Endothelial cell (in vitro differentiated cells): ENCODE measurements around the gene CASZ1. TPM values are rescaled to one million over a fixed set of nuclear protein-coding genes. Genes with fewer than 3 reads are reported as not detected.

Source experiments
- DNase-seq: peaks from one replicate; pipeline ENCODE4 v3.0.0; 2021; ENCODE audit warnings: low spot score
- H3K27ac Mint-ChIP-seq: one replicate; pipeline ENCODE4 v1.8.0; 2021; ENCODE audit warnings: mixed read lengths, inconsistent platforms; ENCODE audit not compliant: unreplicated experiment
- H3K27me3 Mint-ChIP-seq: one replicate; pipeline ENCODE4 v1.8.0; 2021; ENCODE audit warnings: mild to moderate bottlenecking, moderate library complexity, mixed read lengths, inconsistent platforms; ENCODE audit not compliant: unreplicated experiment
- H3K36me3 Mint-ChIP-seq: one replicate; pipeline ENCODE4 v1.8.0; 2021; ENCODE audit warnings: mild to moderate bottlenecking, low read depth, mixed read lengths, inconsistent platforms; ENCODE audit not compliant: unreplicated experiment
- H3K4me1 Mint-ChIP-seq: one replicate; pipeline ENCODE4 v1.8.0; 2021; ENCODE audit warnings: mild to moderate bottlenecking, mixed read lengths, inconsistent platforms; ENCODE audit not compliant: unreplicated experiment
- H3K4me3 Mint-ChIP-seq: one replicate; pipeline ENCODE4 v1.8.0; 2021; ENCODE audit warnings: mild to moderate bottlenecking, mixed read lengths, inconsistent platforms; ENCODE audit not compliant: unreplicated experiment
- H3K9me3 Mint-ChIP-seq: one replicate; pipeline ENCODE4 v1.8.0; 2021; ENCODE audit warnings: mixed read lengths, inconsistent platforms; ENCODE audit not compliant: unreplicated experiment
- CTCF ChIP-seq: fragments of 200-600 bp; sonication (generic); IDR thresholded peaks from one replicate; pipeline ENCODE4 v1.5.0; 2021; ENCODE audit warnings: antibody characterized with exemption; ENCODE audit not compliant: unreplicated experiment
- total RNA-seq: library from RNA; stranded (reverse); fragmentation: NEBNext Ultra II Directional; extraction: Animal tissue kit (Norgen Biotek cat#: 25700); gene quantifications from one replicate; pipeline ENCODE4 v1.2.1, GENCODE V29; 2021; ENCODE audit not compliant: unreplicated experiment

The CASZ1 gene
- total RNA-seq, 1 donor from 2014 or later: 6.3 TPM

GRCh38 chr1:10653370-10654125, 142.9 kb downstream of the CASZ1 start:
- peaks cover 15% of the 10 kb centered on the region for H3K27me3 Mint-ChIP-seq
- no peaks in the 10 kb centered on the region for H3K4me1 Mint-ChIP-seq
- no peak overlapping the region for H3K27ac Mint-ChIP-seq
- H3K36me3 Mint-ChIP-seq: no peaks in the 10 kb centered on the region
- H3K9me3 Mint-ChIP-seq: no peaks in the 10 kb centered on the region
- H3K4me3 Mint-ChIP-seq: no peak overlapping the region
- DNase-seq: no peak
- no peak for TF ChIP-seq CTCF

DNA sequence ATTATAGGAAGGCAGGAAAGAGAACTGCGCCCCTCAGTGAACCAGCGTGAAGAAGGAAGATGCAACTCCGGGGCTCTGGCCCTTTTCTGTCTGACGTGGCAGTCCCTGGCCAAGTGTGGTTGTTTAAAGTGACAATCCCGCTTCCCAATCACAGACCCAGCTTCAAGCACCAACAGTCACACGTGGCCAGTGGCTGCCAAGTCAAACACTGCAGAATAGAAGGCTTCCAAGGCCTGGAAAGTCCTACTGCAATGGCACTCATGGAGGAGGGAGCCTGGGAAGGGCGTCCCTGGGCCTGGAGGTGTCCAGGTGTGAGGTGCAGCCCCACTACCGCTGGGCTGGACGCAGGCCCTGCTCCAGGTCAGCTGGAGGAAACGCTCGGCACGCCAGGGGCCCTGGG, 143.8 kb downstream of the CASZ1 start:
- H3K27ac Mint-ChIP-seq: peak overlapping the region; percentile 61
- H3K4me1 Mint-ChIP-seq: no peaks in the 10 kb centered on the region
- no peak for DNase-seq
- no peak overlapping the region for H3K4me3 Mint-ChIP-seq
- no peaks in the 10 kb centered on the region for H3K9me3 Mint-ChIP-seq
- H3K36me3 Mint-ChIP-seq: no peaks in the 10 kb centered on the region
- peaks cover 15% of the 10 kb centered on the region for H3K27me3 Mint-ChIP-seq
- no peak for TF ChIP-seq CTCF

DNA sequence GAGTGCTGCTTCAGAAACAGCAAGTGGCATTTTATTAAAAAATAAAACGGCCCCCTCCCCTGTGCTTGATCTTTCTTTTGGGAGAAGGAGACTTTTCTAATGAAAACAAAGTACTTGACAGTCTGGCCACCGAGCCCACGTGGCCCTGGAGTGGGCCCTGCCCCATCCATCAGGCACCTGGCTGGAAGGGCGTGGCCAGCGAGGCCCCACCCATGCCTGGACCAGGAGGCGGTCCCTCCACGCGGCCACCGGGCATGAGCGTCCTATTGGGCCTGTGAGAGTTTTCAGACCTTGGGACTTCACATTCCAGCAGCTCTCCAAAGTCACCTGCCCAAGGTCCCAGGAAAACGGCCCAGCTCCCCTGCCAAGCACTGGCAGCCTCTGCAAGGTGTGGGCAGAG, 144.7 kb downstream of the CASZ1 start:
- Mint-ChIP-seq H3K4me3 (no peak overlapping the region), H3K27ac (no peak overlapping the region), H3K36me3 (no peaks in the 10 kb centered on the region), H3K4me1 (no peaks in the 10 kb centered on the region), H3K9me3 (no peaks in the 10 kb centered on the region), H3K27me3 (peaks cover 15% of the 10 kb centered on the region)
- TF ChIP-seq CTCF: no peak
- no peak for DNase-seq

DNA sequence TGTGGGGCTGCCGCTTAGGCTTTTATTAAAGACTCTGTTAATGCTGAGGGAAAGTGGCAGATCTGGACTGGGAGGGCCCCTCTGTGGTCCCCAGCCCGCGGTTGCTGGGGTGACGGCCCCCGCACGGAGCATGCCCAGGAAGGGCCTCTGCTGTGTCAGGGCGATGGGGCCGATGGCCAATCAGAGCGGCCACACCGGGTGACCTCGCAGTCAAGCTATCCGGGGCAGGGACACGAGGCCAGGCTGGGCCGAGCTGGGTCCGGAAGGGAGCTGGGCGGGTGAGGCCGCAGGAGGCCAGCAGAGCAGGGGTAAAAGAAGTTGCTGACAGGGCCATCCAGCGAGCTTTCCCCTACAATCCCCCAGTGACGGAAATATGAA, 145.1 kb downstream of the CASZ1 start:
- no peaks in the 10 kb centered on the region for H3K36me3 Mint-ChIP-seq
- no peak overlapping the region for H3K27ac Mint-ChIP-seq
- no peaks in the 10 kb centered on the region for H3K4me1 Mint-ChIP-seq
- no peaks in the 10 kb centered on the region for H3K9me3 Mint-ChIP-seq
- TF ChIP-seq CTCF: no peak
- H3K27me3 Mint-ChIP-seq: peaks cover 15% of the 10 kb centered on the region
- no peak overlapping the region for H3K4me3 Mint-ChIP-seq
- peak; percentile 37 for DNase-seq

GRCh38 chr1:10650556-10651388, 145.7 kb downstream of the CASZ1 start:
- no peak for DNase-seq
- H3K4me1 Mint-ChIP-seq: no peaks in the 10 kb centered on the region
- no peaks in the 10 kb centered on the region for H3K36me3 Mint-ChIP-seq
- no peaks in the 10 kb centered on the region for H3K9me3 Mint-ChIP-seq
- H3K4me3 Mint-ChIP-seq: no peak overlapping the region
- no peak overlapping the region for H3K27ac Mint-ChIP-seq
- no peak for TF ChIP-seq CTCF
- peaks cover 13% of the 10 kb centered on the region for H3K27me3 Mint-ChIP-seq
